HepG2 (cell line): ENCODE data around the gene TRPV2.

Experiments used
- ARHGAP35 ChIP-seq: sonication (generic); formaldehyde crosslinking; IDR thresholded peaks from 2 replicates; pipeline ENCODE4 v1.9.0; 2022; ENCODE audit warnings: mild to moderate bottlenecking, inconsistent platforms, moderate library complexity, missing genetic modification reagents, borderline replicate concordance
- EZH2 ChIP-seq: conservative IDR thresholded peaks from 2 replicates; pipeline ENCODE4 v1.6.1; 2012; ENCODE audit warnings: mild to moderate bottlenecking, low read depth, low read length, moderate library complexity
- FOXM1 ChIP-seq: sonication (generic); formaldehyde crosslinking; IDR thresholded peaks from 2 replicates; pipeline ENCODE4 v1.5.0; 2020; ENCODE audit warnings: missing genetic modification reagents
- NR2F2 ChIP-seq: IDR thresholded peaks from 2 replicates; pipeline ENCODE4 v1.6.1; 2012; ENCODE audit warnings: low read depth, inconsistent platforms, borderline replicate concordance
- POLR2A ChIP-seq, 2 experiments: IDR thresholded peaks; 2 replicates each; pipeline ENCODE4 v1.6.1; 2011; ENCODE audit warnings: low read depth in 2 of 2, low read length in 2 of 2, mild to moderate bottlenecking in 1 of 2, moderate library complexity in 1 of 2; ENCODE audit not compliant: insufficient read depth in 1 of 2
- SIN3A ChIP-seq: IDR thresholded peaks from 2 replicates; pipeline ENCODE4 v1.6.1; 2011; ENCODE audit warnings: low read depth, mild to moderate bottlenecking, control low read depth, low read length, borderline replicate concordance
- ZMYM4 ChIP-seq: sonication (generic); formaldehyde crosslinking; IDR thresholded peaks from 2 replicates; pipeline ENCODE4 v1.8.1; 2023; ENCODE audit warnings: mild to moderate bottlenecking, missing genetic modification reagents
- ZNF263 ChIP-seq: sonication (generic); formaldehyde crosslinking; IDR thresholded peaks from 2 replicates; pipeline ENCODE4 v1.4.0; 2020; ENCODE audit warnings: missing genetic modification reagents
- ZNF83 ChIP-seq: sonication (generic); formaldehyde crosslinking; IDR thresholded peaks from 2 replicates; pipeline ENCODE4 v1.4.0; 2020; ENCODE audit warnings: missing genetic modification reagents, mild to moderate bottlenecking, borderline replicate concordance
- TF ChIP-seq, protein P1 (sequence below): sonication (generic); formaldehyde crosslinking; IDR thresholded peaks from 2 replicates; pipeline ENCODE4 v1.5.0; 2020; ENCODE audit warnings: mild to moderate bottlenecking, missing genetic modification reagents, moderate library complexity
- TF ChIP-seq, protein P2 (sequence below), 2 experiments: IDR thresholded peaks; 2 replicates each; pipeline ENCODE4 v1.6.1; 2011 to 2012; ENCODE audit warnings: low read length in 2 of 2, borderline replicate concordance in 1 of 2, low read depth in 1 of 2, mild to moderate bottlenecking in 1 of 2, moderate library complexity in 1 of 2
- TF ChIP-seq, protein P3 (sequence below): sonication (generic); formaldehyde crosslinking; IDR thresholded peaks from 2 replicates; pipeline ENCODE4 v1.4.0; 2020; ENCODE audit warnings: missing genetic modification reagents
- TF ChIP-seq, protein P4 (sequence below): IDR thresholded peaks from 2 replicates; pipeline ENCODE4 v1.6.1; 2012; ENCODE audit warnings: inconsistent platforms
- TF ChIP-seq, protein P5 (sequence below): sonication (generic); formaldehyde crosslinking; IDR thresholded peaks from 2 replicates; pipeline ENCODE4 v1.8.1; 2023; ENCODE audit warnings: mild to moderate bottlenecking, missing genetic modification reagents, borderline replicate concordance

- TF ChIP-seq, protein P1, sequence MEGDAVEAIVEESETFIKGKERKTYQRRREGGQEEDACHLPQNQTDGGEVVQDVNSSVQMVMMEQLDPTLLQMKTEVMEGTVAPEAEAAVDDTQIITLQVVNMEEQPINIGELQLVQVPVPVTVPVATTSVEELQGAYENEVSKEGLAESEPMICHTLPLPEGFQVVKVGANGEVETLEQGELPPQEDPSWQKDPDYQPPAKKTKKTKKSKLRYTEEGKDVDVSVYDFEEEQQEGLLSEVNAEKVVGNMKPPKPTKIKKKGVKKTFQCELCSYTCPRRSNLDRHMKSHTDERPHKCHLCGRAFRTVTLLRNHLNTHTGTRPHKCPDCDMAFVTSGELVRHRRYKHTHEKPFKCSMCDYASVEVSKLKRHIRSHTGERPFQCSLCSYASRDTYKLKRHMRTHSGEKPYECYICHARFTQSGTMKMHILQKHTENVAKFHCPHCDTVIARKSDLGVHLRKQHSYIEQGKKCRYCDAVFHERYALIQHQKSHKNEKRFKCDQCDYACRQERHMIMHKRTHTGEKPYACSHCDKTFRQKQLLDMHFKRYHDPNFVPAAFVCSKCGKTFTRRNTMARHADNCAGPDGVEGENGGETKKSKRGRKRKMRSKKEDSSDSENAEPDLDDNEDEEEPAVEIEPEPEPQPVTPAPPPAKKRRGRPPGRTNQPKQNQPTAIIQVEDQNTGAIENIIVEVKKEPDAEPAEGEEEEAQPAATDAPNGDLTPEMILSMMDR (CRISPR knock-in tag): no peak
- TF ChIP-seq POLR2A (IDR thresholded peaks at IDR 0.05; ENCODE audit: insufficient read depth in 1 of 2, low read depth in 2 of 2, low read length in 2 of 2) (no peak), ZNF83 (no peak), FOXM1 (CRISPR knock-in tag) (no peak), ARHGAP35 (no peak), ZNF263 (CRISPR knock-in tag) (no peak), ZMYM4 (CRISPR knock-in tag) (no peak), EZH2 (no peak), NR2F2 (no peak), SIN3A (no peak)
- TF ChIP-seq, protein P2, sequence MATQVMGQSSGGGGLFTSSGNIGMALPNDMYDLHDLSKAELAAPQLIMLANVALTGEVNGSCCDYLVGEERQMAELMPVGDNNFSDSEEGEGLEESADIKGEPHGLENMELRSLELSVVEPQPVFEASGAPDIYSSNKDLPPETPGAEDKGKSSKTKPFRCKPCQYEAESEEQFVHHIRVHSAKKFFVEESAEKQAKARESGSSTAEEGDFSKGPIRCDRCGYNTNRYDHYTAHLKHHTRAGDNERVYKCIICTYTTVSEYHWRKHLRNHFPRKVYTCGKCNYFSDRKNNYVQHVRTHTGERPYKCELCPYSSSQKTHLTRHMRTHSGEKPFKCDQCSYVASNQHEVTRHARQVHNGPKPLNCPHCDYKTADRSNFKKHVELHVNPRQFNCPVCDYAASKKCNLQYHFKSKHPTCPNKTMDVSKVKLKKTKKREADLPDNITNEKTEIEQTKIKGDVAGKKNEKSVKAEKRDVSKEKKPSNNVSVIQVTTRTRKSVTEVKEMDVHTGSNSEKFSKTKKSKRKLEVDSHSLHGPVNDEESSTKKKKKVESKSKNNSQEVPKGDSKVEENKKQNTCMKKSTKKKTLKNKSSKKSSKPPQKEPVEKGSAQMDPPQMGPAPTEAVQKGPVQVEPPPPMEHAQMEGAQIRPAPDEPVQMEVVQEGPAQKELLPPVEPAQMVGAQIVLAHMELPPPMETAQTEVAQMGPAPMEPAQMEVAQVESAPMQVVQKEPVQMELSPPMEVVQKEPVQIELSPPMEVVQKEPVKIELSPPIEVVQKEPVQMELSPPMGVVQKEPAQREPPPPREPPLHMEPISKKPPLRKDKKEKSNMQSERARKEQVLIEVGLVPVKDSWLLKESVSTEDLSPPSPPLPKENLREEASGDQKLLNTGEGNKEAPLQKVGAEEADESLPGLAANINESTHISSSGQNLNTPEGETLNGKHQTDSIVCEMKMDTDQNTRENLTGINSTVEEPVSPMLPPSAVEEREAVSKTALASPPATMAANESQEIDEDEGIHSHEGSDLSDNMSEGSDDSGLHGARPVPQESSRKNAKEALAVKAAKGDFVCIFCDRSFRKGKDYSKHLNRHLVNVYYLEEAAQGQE (IDR thresholded peaks at IDR 0.05; ENCODE audit: borderline replicate concordance in 1 of 2, low read depth in 1 of 2, low read length in 2 of 2): no peak
- TF ChIP-seq, protein P3, sequence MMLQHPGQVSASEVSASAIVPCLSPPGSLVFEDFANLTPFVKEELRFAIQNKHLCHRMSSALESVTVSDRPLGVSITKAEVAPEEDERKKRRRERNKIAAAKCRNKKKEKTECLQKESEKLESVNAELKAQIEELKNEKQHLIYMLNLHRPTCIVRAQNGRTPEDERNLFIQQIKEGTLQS: no peak
- TF ChIP-seq, protein P4, sequence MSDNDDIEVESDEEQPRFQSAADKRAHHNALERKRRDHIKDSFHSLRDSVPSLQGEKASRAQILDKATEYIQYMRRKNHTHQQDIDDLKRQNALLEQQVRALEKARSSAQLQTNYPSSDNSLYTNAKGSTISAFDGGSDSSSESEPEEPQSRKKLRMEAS: no peak
- TF ChIP-seq, protein P5, sequence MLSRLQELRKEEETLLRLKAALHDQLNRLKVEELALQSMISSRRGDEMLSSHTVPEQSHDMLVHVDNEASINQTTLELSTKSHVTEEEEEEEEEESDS (CRISPR knock-in tag): no peak
These were observed 58.0 kb downstream of the TRPV2 start for GRCh38 chr17:16473044-16474011.
